Measurements from ENCODE around the gene HSD17B11.
"Not testable (repeated sequence)": the region's sequence is repeated elsewhere in the genome, so short reads cannot be mapped to it uniquely, and the experiment has no call there.

HSD17B11 gene

DNA sequence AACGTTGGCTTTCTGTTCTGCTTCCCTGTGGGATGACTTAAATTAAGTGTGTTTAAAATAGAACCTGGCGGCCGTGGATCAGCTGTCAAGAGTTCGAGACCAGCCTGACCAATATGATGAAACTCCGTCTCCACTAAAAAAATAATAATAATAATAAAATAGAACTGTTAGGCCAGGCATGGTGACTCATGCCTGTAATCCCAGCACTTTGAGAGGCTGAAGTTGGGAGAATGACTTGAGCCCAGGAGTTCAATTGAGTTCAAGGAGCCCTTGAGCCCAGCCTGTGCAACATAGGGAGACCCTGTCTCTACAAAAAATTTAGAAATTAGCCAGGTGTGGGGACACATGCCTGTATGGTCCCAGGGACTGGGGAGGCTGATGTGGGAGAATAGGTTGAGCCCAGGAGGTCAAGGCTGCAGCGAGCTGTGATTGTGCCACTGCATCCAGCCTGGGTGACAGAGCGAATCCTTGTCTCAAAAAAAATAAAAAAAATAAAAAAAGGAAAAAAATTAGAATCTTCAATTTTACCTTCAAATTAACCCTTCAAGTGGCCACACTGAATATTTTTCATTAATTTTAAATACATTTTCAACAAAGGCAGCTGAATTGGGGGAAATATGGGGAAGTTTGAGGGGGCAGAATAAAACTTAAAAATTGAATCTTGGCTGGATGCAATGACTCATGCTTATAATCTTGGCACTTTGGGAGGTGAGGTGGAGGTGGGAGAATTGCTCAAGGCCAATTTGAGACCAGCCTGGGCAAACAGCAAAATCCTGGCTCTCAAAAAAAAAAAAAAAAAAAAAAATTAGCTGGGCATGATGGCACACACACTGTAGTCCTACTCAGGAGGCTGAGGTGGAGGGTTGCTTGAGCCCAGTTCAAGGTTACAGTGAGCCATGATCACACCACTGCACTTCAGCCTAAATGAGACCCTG is 36.6 kb downstream of the HSD17B11 start:
- DNase-seq, result no peak

DNA sequence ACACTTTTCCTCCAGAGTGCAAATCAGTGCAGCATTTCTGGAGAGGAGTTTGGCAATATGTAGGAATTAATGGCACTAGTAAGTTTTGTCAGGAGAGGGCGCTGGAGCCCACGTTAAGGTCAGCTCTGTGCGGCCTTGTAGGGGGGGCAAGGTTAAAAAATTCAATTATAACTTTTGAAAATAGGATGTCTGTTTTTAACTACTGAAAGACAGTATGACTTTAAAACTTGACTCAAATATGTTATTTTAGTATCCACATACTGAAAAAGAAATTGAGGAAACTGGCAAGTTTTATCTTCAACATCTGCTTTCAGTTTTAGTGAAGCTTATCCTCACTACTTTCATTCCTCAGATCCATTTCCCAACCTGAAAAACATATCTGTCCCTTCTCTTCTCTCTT is 37.4 kb downstream of the HSD17B11 start:
- no peak for DNase-seq

DNA sequence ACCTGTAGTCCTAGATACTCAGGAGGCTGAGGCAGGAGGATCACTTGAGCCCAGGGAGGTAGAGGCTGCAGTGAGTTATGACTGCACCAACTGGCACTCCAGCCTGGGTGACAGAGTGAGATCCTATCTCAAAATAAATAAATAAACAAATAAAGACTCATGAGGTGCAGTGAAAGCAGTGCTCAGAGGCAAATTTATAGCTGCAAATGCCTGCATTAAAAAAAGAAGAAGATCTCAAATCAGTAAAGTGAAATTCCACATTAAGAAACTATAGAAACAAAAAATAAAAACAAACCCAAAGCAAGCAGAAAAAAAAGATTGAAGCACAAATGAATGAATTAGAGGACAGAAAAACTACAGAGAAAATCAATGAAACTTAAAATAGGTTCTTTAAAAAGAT is 45.8 kb downstream of the HSD17B11 start:
- no peak for DNase-seq

DNA sequence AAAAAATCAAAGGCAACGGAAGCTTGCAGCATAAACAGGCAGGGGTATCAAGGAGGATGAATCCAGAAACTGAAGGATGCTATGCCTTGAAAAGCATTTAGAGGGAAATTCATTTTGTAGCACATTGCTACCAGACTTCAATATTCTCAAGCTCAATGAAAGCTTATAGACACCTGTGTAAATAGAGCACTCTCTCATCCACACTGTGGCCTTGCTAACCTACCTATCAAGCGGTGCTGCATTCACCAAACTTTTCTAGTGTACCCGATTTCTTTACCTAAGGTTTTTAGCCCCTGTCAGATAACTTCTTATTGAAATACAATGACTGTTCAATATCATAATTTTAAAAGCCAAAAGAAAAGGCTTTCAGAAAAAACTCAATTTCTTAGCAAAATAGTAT is 48.1 kb downstream of the HSD17B11 start:
- no peak for DNase-seq

DNA sequence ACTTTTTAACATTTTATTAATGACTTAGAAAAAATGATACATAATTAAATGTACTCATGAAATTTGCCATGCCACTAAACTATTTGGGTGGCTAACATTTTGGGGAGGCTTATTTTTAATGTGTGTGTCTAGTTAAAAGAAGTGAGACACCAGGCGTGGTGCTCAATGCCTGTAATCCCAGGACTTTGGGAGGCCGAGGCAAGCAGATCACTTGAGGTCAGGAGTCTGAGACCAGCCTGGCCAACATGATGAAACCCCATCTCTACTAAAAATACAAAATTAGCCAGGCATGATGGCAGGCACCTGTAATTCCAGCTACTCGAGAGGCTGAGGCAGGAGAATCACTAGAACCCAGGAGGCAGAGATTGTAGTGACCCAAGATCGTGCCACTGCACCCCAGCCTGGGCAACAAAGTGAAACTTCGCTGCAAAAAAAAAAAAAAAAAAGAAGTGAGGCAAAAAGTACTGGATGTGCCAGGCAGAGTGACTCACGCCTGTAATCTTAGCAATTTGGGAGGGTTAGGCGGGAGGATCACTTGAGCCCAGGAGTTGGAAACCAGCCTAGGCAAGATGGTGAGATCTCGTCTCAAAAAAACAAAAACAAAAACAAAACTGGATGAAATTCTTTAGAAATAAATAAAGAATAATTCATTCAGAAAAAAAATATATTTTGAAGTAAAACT is 48.9 kb downstream of the HSD17B11 start:
- not testable (repeated sequence) for DNase-seq

DNA sequence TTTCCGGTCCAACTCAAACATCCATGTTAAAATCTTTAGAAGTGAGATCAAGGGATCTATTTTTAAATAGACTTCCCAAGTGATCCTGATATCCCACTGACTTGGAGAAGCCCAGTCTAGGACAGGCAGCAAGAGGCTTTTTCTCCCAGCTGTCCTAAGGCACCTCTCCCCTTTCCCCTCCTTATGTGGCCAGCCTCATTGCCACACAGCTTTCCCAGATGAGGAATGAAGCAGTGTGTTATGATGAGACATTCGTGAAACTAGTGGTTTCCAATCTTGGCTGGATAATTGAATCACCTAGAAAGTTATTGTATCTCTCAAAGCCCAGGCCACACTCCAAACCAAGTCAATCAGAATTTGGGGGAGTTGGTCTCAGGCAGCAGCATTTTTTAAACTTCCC is 51.5 kb downstream of the HSD17B11 start:
- DNase-seq, result no peak

DNA sequence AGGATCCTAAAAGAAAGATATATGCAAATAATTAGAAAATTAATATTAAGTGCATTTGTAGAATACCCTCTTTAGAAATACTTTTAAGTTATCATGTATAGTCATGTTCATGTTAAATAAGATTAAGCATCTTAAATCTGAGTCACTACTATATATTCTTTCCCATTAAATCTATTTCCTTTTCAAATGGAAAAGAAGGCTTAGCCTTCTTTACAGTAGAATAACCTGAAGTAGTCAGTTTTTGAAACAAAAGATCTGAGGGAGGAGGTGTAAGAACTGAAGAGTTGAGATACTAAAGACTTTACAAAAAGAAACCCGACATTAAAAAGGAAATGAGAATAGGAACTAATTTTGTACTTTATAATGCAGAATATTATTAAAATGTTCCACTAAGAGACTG is 53.6 kb downstream of the HSD17B11 start:
- DNase-seq, result no peak

DNA sequence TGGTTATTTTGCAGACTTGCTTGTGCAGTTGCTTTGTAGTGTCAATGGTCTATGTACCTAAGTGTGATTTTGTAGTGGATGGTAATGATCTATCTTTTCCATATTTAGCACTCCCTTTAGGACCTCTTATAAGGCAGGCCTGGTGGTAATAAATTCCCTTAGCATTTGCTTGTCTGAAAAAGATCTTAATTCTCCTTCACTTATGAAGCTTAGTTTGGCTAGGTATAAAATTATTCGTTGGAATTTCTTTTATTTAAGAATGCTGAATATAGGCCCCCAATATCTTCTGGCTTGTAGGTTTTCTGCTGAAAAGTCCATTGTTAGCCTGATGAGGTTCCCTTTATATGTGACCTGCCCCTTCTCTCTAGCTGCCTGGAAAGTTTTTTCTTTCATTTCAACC is 57.7 kb downstream of the HSD17B11 start:
- no peak for DNase-seq

DNA sequence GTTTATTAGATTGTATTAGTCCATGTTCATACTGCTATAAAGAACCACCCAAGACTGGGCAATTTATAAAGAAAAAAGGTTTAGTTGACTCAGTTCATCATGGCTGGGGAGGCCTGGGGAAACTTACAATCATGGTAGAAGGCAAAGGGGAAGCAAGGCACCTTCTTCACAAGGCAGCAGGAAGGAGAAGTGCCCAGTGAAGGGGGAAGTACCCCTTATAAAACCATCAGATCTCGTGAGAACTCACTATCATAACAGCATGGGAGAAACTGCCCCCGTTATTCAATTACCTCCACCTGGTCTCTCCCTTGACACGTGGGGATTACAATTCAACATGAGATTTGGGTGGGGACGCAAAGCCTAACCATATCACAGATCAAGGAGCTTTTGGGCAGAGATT is 60.2 kb downstream of the HSD17B11 start:
- no peak for DNase-seq

DNA sequence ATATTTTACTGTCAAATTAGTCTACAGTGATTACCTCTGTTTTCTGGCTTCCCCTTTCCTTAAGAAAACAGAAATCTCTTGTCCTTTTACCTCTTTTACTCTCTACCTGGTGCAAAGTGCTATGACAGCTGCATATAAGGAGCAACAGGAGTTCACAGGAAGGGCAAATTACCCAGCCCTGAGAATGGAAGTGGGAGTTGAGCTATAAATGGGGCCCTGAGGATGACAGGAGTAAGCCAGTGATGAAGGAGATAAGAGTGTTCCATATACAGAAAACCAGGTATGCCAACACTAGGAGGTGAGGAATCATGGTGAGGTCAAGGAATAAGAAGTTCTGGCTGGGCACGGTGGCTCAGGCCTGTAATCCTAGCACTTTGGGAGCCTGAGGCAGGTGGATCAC is 63.9 kb downstream of the HSD17B11 start:
- DNase-seq, result no peak

DNA sequence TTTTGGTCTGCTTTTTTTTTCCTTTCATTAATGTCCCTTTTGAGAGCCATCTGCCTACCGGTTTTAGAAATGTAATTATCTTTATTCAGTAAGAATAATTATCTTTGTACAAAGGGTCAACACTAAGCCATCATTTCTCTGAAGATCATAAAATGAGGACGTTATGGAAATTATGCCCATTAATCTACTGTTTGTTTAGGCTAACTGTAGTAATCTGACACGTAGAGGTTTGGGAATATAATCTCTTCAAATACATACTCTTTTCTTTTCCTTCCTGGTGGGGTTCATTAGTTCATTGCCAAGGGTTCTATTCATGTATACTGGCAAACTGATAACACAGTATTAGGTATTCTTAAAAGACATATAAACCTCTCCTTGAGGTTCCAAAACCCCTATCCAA is 64.5 kb downstream of the HSD17B11 start:
- no peak for DNase-seq

DNA sequence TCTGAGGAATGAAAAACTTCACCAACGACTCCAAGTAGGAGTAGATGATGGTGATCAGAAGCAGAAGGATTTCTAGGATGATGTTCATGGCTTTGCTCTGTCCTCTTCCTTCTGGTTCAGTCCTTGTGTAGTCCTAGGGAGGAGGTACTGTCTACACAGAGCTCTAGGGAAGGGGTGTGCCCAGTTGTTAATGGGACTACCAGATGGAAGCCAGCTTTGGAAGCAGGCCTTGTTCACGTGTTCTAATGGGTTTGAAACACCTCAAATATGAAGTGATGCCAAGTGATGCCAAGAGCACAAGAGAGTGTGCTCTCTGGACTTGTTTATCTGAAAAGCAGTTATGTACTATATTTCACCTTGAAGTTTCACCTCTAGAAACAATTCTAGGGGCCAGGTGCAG is 68.2 kb downstream of the HSD17B11 start, which contains the start of gene HSD17B13:
HSD17B13 (minus strand) TSS at position 129 of the 400 bp plus-strand sequence; CDS start at position 88, 41 bp downstream.
- DNase-seq, result no peak

DNA sequence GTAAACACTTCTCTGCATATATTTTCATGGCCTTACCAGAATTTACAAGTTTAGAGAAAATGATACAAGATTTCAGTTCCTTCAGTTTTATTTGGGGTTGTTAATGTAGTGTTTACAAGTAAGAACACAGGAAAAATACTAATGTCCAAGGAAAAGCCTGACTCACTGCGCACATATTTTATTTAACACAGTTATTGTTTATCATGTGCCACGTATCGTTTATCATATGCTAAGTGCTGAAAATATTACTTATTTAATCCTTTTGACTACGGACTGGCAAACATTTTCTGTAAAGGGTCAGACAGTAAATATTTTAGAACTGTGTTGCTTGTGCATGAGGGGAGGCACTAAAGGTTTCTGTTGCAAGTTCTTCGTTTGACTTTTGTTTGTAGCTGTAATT is 69.1 kb downstream of the HSD17B11 start:
- no peak for DNase-seq

DNA sequence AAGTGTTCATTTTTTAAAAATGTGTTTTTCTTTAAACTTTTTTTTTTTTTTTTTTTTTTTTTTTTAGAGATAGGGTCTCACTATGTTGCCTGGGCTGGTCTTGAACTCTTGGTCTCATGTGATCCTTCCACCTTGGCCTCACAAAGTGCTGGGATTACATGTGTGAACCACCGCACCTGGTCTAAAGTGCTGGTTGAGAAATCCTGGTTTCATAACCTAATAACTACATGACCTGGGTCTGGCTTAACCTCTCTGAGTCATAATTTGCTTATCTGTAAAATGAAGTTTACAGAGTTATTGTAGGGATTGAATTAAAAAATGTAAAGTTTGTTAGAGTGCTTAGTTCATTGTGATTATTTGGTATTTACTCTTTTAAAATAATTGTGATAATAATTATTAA is 73.5 kb downstream of the HSD17B11 start:
- no peak for DNase-seq

DNA sequence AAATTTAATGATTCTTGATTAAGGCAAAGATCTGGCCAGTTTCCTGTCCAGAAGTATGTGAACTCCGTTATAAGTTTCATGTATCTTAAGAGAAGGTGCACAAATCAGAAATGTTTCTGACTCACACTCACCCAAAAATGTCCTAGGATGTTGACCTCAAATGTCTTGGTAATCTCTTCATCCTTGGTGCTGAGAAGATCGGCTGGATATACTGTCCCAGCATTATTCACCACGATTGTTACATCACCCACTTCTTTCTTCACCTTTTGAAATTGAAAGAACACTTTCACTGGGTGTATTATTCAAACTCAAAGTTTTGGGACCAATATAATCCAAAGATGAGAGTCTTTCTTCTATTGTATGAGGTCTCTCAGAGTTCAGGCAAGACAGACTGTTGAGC is 74.0 kb downstream of the HSD17B11 start:
- no peak for DNase-seq

DNA sequence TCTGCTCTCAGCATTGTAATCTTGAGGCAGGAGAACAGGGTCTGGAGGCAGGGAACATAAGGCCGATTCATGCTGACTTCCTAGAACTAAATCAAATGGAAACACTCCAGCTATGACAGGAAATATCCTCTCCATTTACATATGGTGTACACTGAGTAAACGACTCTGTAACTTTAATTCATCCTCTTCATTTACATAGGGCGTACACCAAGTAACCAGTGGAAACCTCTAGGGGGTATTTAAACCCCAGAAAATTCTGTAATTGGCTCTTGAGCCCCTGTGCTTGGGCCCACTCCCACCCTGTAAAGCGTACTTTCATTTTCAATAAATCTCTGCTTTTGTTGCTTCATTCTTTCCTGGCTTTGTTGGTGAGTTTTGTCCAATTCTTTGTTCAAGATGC is 76.0 kb downstream of the HSD17B11 start:
- not testable (repeated sequence) for DNase-seq

DNA sequence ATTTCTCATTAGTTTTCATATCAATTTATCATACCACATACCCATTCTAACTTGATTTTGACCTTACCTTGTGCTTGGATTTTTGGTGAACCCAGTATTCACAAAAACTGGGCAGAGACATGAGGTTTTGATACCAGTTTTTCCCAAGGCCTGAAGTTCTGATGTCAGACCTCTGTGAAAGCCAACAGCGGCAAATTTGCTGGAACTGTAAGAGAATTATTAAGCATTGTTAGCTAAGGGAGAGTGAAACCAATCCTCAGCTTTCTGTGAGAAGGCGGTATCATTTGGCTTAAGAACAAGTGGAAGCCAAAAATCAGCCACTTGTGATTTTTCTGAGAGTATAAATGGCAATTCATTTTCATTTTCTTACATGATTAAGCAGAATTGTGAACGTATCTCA is 77.2 kb downstream of the HSD17B11 start:
- no peak for DNase-seq

DNA sequence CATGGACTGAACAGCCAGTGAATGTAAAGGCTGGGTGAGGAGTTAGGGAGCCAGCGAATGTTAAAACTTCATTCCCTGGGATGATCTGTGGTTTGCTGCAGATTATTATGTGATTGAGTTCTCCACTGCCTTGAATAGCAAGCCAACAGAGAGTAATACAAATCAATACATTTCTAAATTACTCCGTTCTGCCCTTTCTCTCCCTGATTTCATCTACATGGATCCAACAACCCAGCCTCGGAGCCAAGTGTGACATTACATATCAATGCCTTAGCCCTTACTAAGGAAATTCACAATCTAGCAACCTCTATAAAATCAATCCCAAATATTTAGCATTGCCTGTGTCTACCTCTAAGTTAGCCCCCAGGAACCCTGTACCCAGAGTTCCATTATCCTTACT is 79.3 kb downstream of the HSD17B11 start:
- DNase-seq, result no peak

DNA sequence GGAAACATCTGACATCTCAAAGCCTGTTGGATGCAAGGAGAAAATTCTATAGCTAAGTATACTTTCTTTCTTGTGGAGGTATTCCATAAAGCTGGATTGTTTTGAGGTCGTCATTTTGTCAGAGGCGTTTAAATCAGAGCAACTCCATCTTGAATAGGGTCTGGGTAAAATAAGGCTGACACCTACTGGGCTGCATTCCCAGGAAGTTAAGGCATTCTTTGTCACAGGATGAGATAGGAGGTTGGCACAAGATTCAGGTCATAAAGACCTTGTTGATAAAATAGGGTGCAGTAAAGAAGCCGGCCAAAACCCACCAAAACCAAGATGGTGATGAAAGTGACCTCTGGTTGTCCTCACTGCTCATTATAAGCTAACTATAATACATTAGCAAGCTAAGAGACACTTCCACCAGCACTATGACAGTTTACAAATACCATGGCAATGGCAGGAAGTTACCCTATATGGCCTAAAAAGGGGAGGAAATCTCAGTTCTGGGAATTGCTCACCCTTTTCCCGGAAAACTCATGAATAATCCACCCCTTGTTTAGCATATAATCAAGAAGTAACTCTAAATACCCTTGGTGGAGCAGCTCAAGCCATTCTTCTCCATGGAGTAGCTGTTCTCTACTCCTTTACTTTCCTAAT is 80.2 kb downstream of the HSD17B11 start:
- no peak for DNase-seq

DNA sequence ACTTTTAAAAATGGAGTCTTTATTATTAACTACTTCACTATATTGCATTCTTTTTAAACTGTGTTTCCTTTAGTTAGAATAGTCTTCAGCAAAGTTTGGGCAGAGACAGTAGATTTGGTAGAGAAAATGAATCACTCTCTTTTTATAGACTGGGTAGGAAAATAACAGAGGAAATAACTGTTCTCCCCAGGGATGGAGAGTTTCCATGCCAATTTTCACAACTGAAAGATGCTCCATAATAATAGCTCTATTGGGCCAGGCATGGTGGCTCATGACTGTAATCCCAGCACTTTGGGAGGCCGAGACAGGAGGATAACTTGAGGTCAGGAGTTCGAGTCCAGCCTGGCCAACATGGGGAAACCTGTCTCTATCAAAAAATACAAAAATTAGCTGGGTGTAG is 81.4 kb downstream of the HSD17B11 start:
- no peak for DNase-seq

DNA sequence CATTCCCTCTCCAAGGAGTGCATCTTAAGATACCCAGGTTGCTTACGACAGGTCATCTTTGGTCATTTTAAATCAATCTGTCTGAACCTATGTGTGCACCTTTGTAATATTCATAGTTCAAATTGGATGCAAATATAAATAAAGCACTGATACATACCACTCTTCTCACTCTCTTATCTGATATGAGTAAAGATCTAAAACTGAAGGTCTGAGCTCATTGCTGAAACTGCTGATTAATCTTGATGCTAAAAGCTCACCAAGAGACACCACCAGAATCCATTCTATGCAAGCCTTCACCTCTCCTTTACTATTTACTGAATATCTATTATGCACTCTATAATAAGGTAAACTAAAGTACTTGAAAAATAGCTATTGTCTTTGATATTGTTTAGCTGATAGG is 84.9 kb downstream of the HSD17B11 start:
- no peak for DNase-seq

DNA sequence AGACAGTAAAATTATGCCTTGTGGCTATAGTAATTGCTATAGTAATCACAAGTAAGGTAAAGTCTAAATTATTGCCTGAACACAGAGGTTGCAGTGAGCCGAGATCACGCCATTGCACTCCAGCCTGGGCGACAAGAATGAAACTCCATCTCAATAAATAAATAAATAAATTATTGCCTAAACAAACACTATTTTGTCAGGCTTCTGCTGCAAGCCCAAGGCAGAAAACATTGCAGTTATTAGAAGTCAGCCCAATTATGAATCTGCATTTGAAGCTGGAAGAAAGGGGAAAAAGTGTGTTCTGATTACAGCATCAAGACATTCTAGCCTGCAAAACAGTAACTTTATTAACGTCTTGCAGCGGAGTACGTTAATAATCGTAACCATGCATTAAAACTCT is 85.4 kb downstream of the HSD17B11 start:
- no peak for DNase-seq

DNA sequence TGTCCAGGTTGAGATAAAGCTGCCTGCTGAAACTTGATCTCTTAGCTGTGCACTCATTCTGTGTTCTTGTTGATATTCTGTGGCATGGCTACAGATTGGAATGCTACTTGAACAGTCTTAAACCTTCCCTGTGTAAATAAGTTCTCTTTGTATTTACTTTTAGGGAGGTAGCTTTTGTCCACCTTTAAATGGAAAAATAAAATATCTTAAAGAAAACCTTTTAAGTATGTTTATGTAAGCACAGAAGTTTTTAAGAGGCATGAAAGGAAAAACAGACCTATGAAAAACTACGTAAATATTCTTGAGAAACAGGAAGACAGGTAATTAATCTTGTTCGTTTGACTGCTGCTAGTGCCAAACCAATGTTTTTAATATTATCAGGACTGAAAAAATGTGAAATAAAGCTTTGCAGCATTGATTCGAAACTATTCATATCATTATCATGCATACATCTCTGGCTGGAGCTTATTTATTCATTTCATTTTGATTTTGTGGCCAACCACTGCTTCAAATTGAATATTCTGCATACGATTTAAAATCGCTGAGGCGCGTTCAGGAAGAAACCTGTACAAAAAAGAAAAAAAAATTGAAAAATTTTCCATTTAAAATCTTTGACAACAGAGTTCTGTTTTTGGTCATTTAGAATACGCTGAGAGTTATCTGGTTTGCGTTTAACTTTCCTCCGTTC is 86.1 kb downstream of the HSD17B11 start:
- DNase-seq, result no peak
